Measurements from ENCODE around the gene LRP1.

Gene LRP1

GRCh38 chr12:57216014-57216911, 88.0 kb downstream of the LRP1 start, which contains the start of gene NXPH4:
TSS of gene NXPH4 (plus strand) at chr12:57216794. CDS start at chr12:57216970, 176 bp downstream.
- TF ChIP-seq CTCF (IDR thresholded peaks at IDR 0.05; ENCODE audit: borderline replicate concordance, insufficient read depth, low read depth, low read length) = no peak
- peak within 1 kb of the TSS; percentile 27 for H3K4me3 ChIP-seq (ENCODE audit: low read depth, low read length)

GRCh38 chr12:57216921-57217879, 88.9 kb downstream of the LRP1 start:
- H3K4me3 ChIP-seq (ENCODE audit: low read depth, low read length) = peak overlapping the region; percentile 18
- TF ChIP-seq CTCF (IDR thresholded peaks at IDR 0.05; ENCODE audit: borderline replicate concordance, insufficient read depth, low read depth, low read length) = no peak

- no peak overlapping the region for H3K4me3 ChIP-seq (ENCODE audit: low read depth, low read length)
- no peak for TF ChIP-seq CTCF (IDR thresholded peaks at IDR 0.05; ENCODE audit: borderline replicate concordance, insufficient read depth, low read depth, low read length)
Observed at GRCh38 chr12:57218030-57218853, 90.0 kb downstream of the LRP1 start.

GRCh38 chr12:57219205-57219992, 91.1 kb downstream of the LRP1 start:
- no peak overlapping the region for H3K4me3 ChIP-seq (ENCODE audit: low read depth, low read length)
- TF ChIP-seq CTCF (IDR thresholded peaks at IDR 0.05; ENCODE audit: borderline replicate concordance, insufficient read depth, low read depth, low read length) = no peak

- no peak overlapping the region for H3K4me3 ChIP-seq (ENCODE audit: low read depth, low read length)
- TF ChIP-seq CTCF (IDR thresholded peaks at IDR 0.05; ENCODE audit: borderline replicate concordance, insufficient read depth, low read depth, low read length) = no peak
Observed at GRCh38 chr12:57219993-57220754, 91.9 kb downstream of the LRP1 start.

All from GM12875 (cell line).